Transverse colon (tissue), 4 donors: ENCODE measurements around the gene DAGLB.

Experiments used
- POLR2A ChIP-seq: fragments of 450-650 bp; IDR thresholded peaks from one replicate; pipeline ENCODE4 v1.6.1; 2016; ENCODE audit warnings: antibody characterized with exemption, mild to moderate bottlenecking, moderate library complexity
- POLR2AphosphoS5 ChIP-seq, 3 donors: sonication (generic); formaldehyde crosslinking; IDR thresholded peaks; one replicate each; pipeline ENCODE4 v1.6.1; 2016; ENCODE audit warnings: antibody characterized with exemption in 3 of 3
- TF ChIP-seq, protein P1 (sequence below), 5 experiments: fragments of 200-600 bp in 3 of 5; fragments of 450-650 bp in 2 of 5; sonication (generic) in 3 of 5; IDR thresholded peaks; 1 replicate in 2 of 5; 2 replicates in 3 of 5; pipeline ENCODE4 v1.5.1; 2016 to 2017; ENCODE audit warnings: antibody characterized with exemption in 5 of 5, inconsistent platforms in 3 of 5, mild to moderate bottlenecking in 2 of 5, moderate library complexity in 1 of 5

DNA sequence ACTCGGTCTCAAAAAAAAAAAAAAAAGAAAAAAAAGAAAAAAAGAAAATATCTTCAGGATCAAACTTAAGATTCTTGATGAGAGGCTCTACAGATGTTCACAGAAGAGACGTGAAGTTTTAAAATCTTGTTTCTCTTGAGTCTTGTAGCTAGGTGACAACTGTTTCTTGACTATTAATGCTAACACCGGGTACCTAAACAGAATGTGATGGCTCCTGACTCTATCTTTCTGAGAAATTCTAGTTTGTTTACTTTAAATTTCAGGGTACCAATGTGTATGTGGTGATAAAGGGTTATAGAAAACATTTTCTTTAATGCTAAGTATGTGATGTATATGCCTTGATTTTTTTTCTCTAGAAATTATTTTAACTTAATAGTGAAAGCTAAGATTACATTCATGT lies 61.0 kb downstream of the DAGLB start:
- TF ChIP-seq, protein P1, sequence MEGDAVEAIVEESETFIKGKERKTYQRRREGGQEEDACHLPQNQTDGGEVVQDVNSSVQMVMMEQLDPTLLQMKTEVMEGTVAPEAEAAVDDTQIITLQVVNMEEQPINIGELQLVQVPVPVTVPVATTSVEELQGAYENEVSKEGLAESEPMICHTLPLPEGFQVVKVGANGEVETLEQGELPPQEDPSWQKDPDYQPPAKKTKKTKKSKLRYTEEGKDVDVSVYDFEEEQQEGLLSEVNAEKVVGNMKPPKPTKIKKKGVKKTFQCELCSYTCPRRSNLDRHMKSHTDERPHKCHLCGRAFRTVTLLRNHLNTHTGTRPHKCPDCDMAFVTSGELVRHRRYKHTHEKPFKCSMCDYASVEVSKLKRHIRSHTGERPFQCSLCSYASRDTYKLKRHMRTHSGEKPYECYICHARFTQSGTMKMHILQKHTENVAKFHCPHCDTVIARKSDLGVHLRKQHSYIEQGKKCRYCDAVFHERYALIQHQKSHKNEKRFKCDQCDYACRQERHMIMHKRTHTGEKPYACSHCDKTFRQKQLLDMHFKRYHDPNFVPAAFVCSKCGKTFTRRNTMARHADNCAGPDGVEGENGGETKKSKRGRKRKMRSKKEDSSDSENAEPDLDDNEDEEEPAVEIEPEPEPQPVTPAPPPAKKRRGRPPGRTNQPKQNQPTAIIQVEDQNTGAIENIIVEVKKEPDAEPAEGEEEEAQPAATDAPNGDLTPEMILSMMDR (IDR thresholded peaks at IDR 0.05): no peak
- no peak for TF ChIP-seq POLR2AphosphoS5 (IDR thresholded peaks at IDR 0.05)
- TF ChIP-seq POLR2A: no peak
